ENCODE results near the gene HDAC4.

- TF ChIP-seq YY1 (IDR thresholded peaks at IDR 0.05; ENCODE audit: insufficient read depth, insufficient read length) (no peak), ZNF274 (IDR thresholded peaks at IDR 0.05; ENCODE audit: low read depth, low read length) (no peak), SUZ12 (IDR thresholded peaks at IDR 0.05; ENCODE audit: extremely low read depth, insufficient read depth, insufficient read length) (no peak)
Observed at GRCh38 chr2:239401881-239402233, 1.0 kb upstream of the HDAC4 start.
